K562 (cell line): ENCODE results near the gene ICAM2. TPM values are rescaled to one million over a fixed set of nuclear protein-coding genes. Genes with fewer than 3 reads are reported as not detected.

ENCODE experiments used
- ATAC-seq: fragments of 200-7000 bp; cut with Tn5 transposase; 3 replicates; pipeline ENCODE4 v1.9.1; 2020; ENCODE audit warnings: moderate library complexity
- BruUV-seq: library from RNA; stranded (reverse); fragments of 400-500 nt; replicated peaks from 2 replicates; lab custom pipeline; 2021; lab: Mats Ljungman, UMichigan
- CTCF ChIA-PET: fragments of 300-600 bp; formaldehyde crosslinking; extraction: SDS; loops from one replicate; lab custom pipeline; 2021; ENCODE audit warnings: low intra/inter-chr PET ratio; lab: Yijun Ruan, JAX
- POLR2A ChIA-PET: fragments of 300-600, 350-650 bp; sonication (Branson Sonifier 250); formaldehyde crosslinking; extraction: SDS; loops from one replicate; lab custom pipeline; 2021; ENCODE audit warnings: antibody characterized with exemption, inconsistent platforms; lab: Yijun Ruan, JAX
- DNase-seq, 4 experiments: peaks; one replicate each; pipeline versions ENCODE4 v3.0.0 to v3.0.0-alpha.2; 2011 to 2018; ENCODE audit warnings: low spot score in 3 of 4, mixed read lengths in 3 of 4; ENCODE audit errors: extremely low read depth in 1 of 4
- FAIRE-seq: peaks from 2 replicates; lab custom pipeline; 2011; peaks lifted over from hg19 to GRCh38; lab: Jason Lieb, UNC
- H2AFZ ChIP-seq: 2 replicates; pipeline ENCODE4 v1.6.0; 2011; ENCODE audit warnings: low read depth, low read length, control low read depth, inconsistent platforms
- H3K27ac ChIP-seq: fragments of 200-600 bp; 3 replicates; pipeline ENCODE4 v1.8.0; 2011; ENCODE audit warnings: low read depth, mild to moderate bottlenecking, control low read depth, inconsistent platforms, low read length, moderate library complexity, mixed read lengths; ENCODE audit errors: extremely low read depth
- H3K27me3 ChIP-seq, 2 experiments: fragments of 300-600 bp in 1 of 2; 2 replicates in 1 of 2; 3 replicates in 1 of 2; pipeline versions ENCODE4 v1.6.0 to v1.8.0; 2011; ENCODE audit warnings: inconsistent platforms in 2 of 2, low read length in 2 of 2, mild to moderate bottlenecking in 1 of 2, mixed read lengths in 1 of 2, moderate library complexity in 1 of 2; ENCODE audit not compliant: control insufficient read depth in 2 of 2, insufficient read depth in 2 of 2
- H3K36me3 ChIP-seq: fragments of 300-600 bp; 3 replicates; pipeline ENCODE4 v1.8.0; 2011; ENCODE audit warnings: mild to moderate bottlenecking, low read length, inconsistent platforms; ENCODE audit not compliant: control insufficient read depth, insufficient read depth
- H3K4me1 ChIP-seq, 2 experiments: fragments of 200-600 bp in 1 of 2; replicated peaks in 1 of 2; 2 replicates in 1 of 2; 3 replicates in 1 of 2; pipeline versions ENCODE4 v1.5.1 to v1.8.0; 2011; ENCODE audit warnings: inconsistent platforms in 2 of 2, low read length in 2 of 2, mild to moderate bottlenecking in 1 of 2, mixed read lengths in 1 of 2, moderate library complexity in 1 of 2; ENCODE audit not compliant: control insufficient read depth in 2 of 2, insufficient read depth in 2 of 2
- H3K4me2 ChIP-seq: 2 replicates; pipeline ENCODE4 v1.6.1; 2011; ENCODE audit warnings: low read length, control low read depth, inconsistent platforms, mixed read lengths; ENCODE audit not compliant: insufficient read depth
- H3K4me3 ChIP-seq: fragments of 200-600 bp; sonication (generic), shearing (Covaris generic); 2 replicates; pipeline ENCODE4 v1.5.1; 2016; ENCODE audit warnings: control low read depth, inconsistent platforms
- H3K79me2 ChIP-seq: fragments of 200-600 bp; 3 replicates; pipeline ENCODE4 v1.8.0; 2011; ENCODE audit warnings: low read length, inconsistent platforms; ENCODE audit not compliant: control insufficient read depth, insufficient read depth
- H3K9ac ChIP-seq, 2 experiments: 2 replicates each; pipeline versions ENCODE4 v1.6.0 to v1.6.1; 2011; ENCODE audit warnings: low read depth in 2 of 2, low read length in 2 of 2, control low read depth in 1 of 2, inconsistent platforms in 1 of 2, mild to moderate bottlenecking in 1 of 2, mixed read lengths in 1 of 2; ENCODE audit not compliant: insufficient read depth in 1 of 2
- H3K9me1 ChIP-seq: one replicate; pipeline ENCODE4 v1.6.0; 2011; ENCODE audit warnings: inconsistent platforms, mild to moderate bottlenecking, low read length, moderate library complexity; ENCODE audit not compliant: control insufficient read depth, insufficient read depth
- H3K9me3 ChIP-seq: replicated peaks from 2 replicates; pipeline ENCODE4 v1.5.1; 2011; ENCODE audit warnings: low read depth, low read length, inconsistent platforms; ENCODE audit not compliant: control insufficient read depth, insufficient read depth
- H4K20me1 ChIP-seq: replicated peaks from 2 replicates; pipeline ENCODE4 v1.6.1; 2011; ENCODE audit warnings: low read length, inconsistent platforms, mixed read lengths; ENCODE audit not compliant: control insufficient read depth, insufficient read depth
- AFF1 ChIP-seq, 2 experiments: fragments of 450-650 bp; IDR thresholded peaks; 2 replicates each; pipeline ENCODE4 v1.6.1; 2018; ENCODE audit warnings: mild to moderate bottlenecking in 2 of 2, low read depth in 1 of 2; ENCODE audit not compliant: partially characterized antibody in 2 of 2
- CXXC5 ChIP-seq: fragments of 250-450 bp; sonication (Bioruptor Pico); IDR thresholded peaks from 2 replicates; pipeline ENCODE4 v1.8.0; 2022; ENCODE audit warnings: inconsistent platforms, mild to moderate bottlenecking, moderate library complexity
- EHMT2 ChIP-seq: fragments of 450-650 bp; IDR thresholded peaks from 2 replicates; pipeline ENCODE4 v1.6.1; 2018; ENCODE audit warnings: antibody characterized with exemption
- KDM1A ChIP-seq, 2 experiments: fragments of 450-650 bp; IDR thresholded peaks; 2 replicates each; pipeline ENCODE4 v1.6.1; 2016; ENCODE audit warnings: mild to moderate bottlenecking in 2 of 2
- MCM5 ChIP-seq: fragments of 450-650 bp; IDR thresholded peaks from 2 replicates; pipeline ENCODE4 v1.6.1; 2016; ENCODE audit warnings: low read depth
- NCOA1 ChIP-seq: fragments of 450-650 bp; IDR thresholded peaks from 2 replicates; pipeline ENCODE4 v1.6.1; 2016; ENCODE audit warnings: low read depth
- RNF2 ChIP-seq: sonication (generic); IDR thresholded peaks from 2 replicates; pipeline ENCODE4 v1.6.1; 2016
- SNIP1 ChIP-seq: fragments of 450-650 bp; IDR thresholded peaks from 2 replicates; pipeline ENCODE4 v1.7.1; 2017; ENCODE audit warnings: low read depth, mild to moderate bottlenecking
- STAT6 ChIP-seq: sonication (generic); formaldehyde crosslinking; IDR thresholded peaks from 2 replicates; pipeline ENCODE4 v1.8.1; 2023; ENCODE audit warnings: mild to moderate bottlenecking, missing genetic modification reagents
- TOE1 ChIP-seq, 2 experiments: fragments of 450-650 bp in 1 of 2; sonication (generic) in 1 of 2; formaldehyde crosslinking in 1 of 2; IDR thresholded peaks; 2 replicates each; pipeline versions ENCODE4 v1.7.1 to v1.8.0; 2016 to 2022; ENCODE audit warnings: borderline replicate concordance in 2 of 2, mild to moderate bottlenecking in 2 of 2, antibody characterized with exemption in 1 of 2, inconsistent platforms in 1 of 2, low read depth in 1 of 2, missing genetic modification reagents in 1 of 2, moderate library complexity in 1 of 2
- ZBTB8A ChIP-seq: fragments of 450-650 bp; IDR thresholded peaks from 2 replicates; pipeline ENCODE4 v1.6.1; 2018; ENCODE audit warnings: mild to moderate bottlenecking, moderate library complexity; ENCODE audit not compliant: partially characterized antibody
- ZFP91 ChIP-seq: sonication (generic); formaldehyde crosslinking; IDR thresholded peaks from 2 replicates; pipeline ENCODE4 v1.8.0; 2022; ENCODE audit warnings: mild to moderate bottlenecking, missing genetic modification reagents
- ZNF740 ChIP-seq, 3 experiments: fragments of 200-800 bp in 1 of 3; sonication (Bioruptor generic) in 1 of 3; sonication (generic) in 1 of 3; formaldehyde crosslinking in 1 of 3; IDR thresholded peaks; 2 replicates each; pipeline versions ENCODE4 v1.6.1 to v1.8.0; 2016 to 2022; ENCODE audit warnings: mild to moderate bottlenecking in 2 of 3, missing compliant biosample characterization in 2 of 3, missing genetic modification characterization in 2 of 3, missing genetic modification reagents in 1 of 3
- WGBS: fragments of 100-300 bp; shearing (Covaris generic); methylation state at CpG from one replicate; pipeline ENCODE4 v1.1.6; 2016; ENCODE audit warnings: low coverage, mixed read lengths; ENCODE audit not compliant: insufficient coverage; ENCODE audit errors: missing lambda C conversion rate; 5-methylcytosine and 5-hydroxymethylcytosine counted together
- in situ Hi-C: fragments of 300-500 bp; cut with MboI; formaldehyde crosslinking; loops from 4 replicates; pipeline ENCODE4 v1.15.0; 2018; ENCODE audit warnings: inconsistent platforms, mixed read lengths
- intact Hi-C: fragments of 100-400 bp; cut with micrococcal nuclease; formaldehyde crosslinking; loops from 2 replicates; pipeline ENCODE4 v1.14.2; 2022
- polyA plus RNA-seq, 8 experiments: library from polyadenylated mRNA; depleted of rRNA in 4 of 8; stranded (reverse) in 5 of 8; unstranded in 3 of 8; fragments of >200 nt; fragmentation: Nextera tagmentation in 2 of 8; fragmentation: Illumina TruSeq in 1 of 8; extraction: Ambion mirVana in 2 of 8; extraction: Trizol in 1 of 8; gene quantifications; 2 replicates each; pipeline versions ENCODE4 v1.2.1 to v1.2.3, GENCODE V29; 2011 to 2014; ENCODE audit warnings: inconsistent platforms in 1 of 8, missing spikeins in 1 of 8
- total RNA-seq, 7 experiments: library from RNA; depleted of rRNA in 6 of 7; stranded (reverse); fragments of >200 nt in 6 of 7; fragmentation: Illumina TruSeq in 2 of 7; extraction: Trizol in 2 of 7; gene quantifications; 2 replicates each; pipeline versions ENCODE4 v1.2.1 to v1.2.3, GENCODE V29; 2011 to 2021; ENCODE audit warnings: low replicate concordance in 1 of 7

ICAM2 gene
- total and polyA plus RNA-seq, 9 of the 15 experiments (the other 6 are each of a cell fraction or from before 2014, with no cell fraction given): 37.9 to 89.4 (median 60.6) TPM

GRCh38 chr17:63995626-63996025 is 24.8 kb downstream of the ICAM2 start:
- in situ Hi-C loops: no loop called here
- Histone ChIP-seq H3K9me3 (no peaks in the 10 kb centered on the region), H3K9ac (no peak overlapping the region), H3K9me1 (no peaks in the 10 kb centered on the region), H3K27me3 (peaks cover 12 to 19% of the 10 kb centered on the region in 2 experiments; a peak in 3 of 5 replicates), H3K4me1 (peaks cover 5 to 26% of the 10 kb centered on the region in 2 experiments), H3K27ac (no peak overlapping the region), H3K4me2 (no peak overlapping the region), H4K20me1 (no peaks in the 10 kb centered on the region), H3K79me2 (no peaks in the 10 kb centered on the region), H3K4me3 (no peak overlapping the region), H2AFZ (no peak overlapping the region), H3K36me3 (no peaks in the 10 kb centered on the region)
- ChIA-PET CTCF (no interaction called here), POLR2A (interaction anchor here (1.0 kb wide), 1 partner anchor 15 kb away, joined by 6 read pairs; no protein-coding TSS in a partner anchor)
- FAIRE-seq (no peak), DNase-seq (no peak), ATAC-seq (no peak)
- BruUV-seq: no TSS peak
- intact Hi-C loops: no loop called here
- WGBS: 28% methylated on average over 4 of the region's 5 CpGs
- TF ChIP-seq ZNF740 (CRISPR knock-in tag; IDR thresholded peaks at IDR 0.05) (no peak), ZNF740 (tag; IDR thresholded peaks at IDR 0.05) (no peak), MCM5 (no peak), RNF2 (no peak), KDM1A (IDR thresholded peaks at IDR 0.05) (no peak), ZFP91 (no peak), NCOA1 (no peak), SNIP1 (no peak), ZBTB8A (no peak), EHMT2 (no peak), TOE1 (IDR thresholded peaks at IDR 0.05; ENCODE audit: borderline replicate concordance) (no peak), TOE1 (CRISPR knock-in tag; IDR thresholded peaks at IDR 0.05; ENCODE audit: borderline replicate concordance, low read depth) (no peak), CXXC5 (CRISPR knock-in tag) (no peak), AFF1 (IDR thresholded peaks at IDR 0.05; ENCODE audit: low read depth in 1 of 2, partially characterized antibody in 2 of 2) (no peak), STAT6 (CRISPR knock-in tag) (no peak)
